DND-41 (cell line): ENCODE measurements around the gene SLC16A6.

Experiments used
- EZH2 ChIP-seq: IDR thresholded peaks from 3 replicates; pipeline ENCODE4 v1.6.1; 2012; ENCODE audit warnings: borderline replicate concordance, low read depth, mild to moderate bottlenecking, moderate library complexity, low read length, inconsistent platforms; ENCODE audit not compliant: severe bottlenecking
- TF ChIP-seq, protein P1 (sequence below): IDR thresholded peaks from 2 replicates; pipeline ENCODE4 v1.5.1; 2012; ENCODE audit warnings: borderline replicate concordance, low read length, moderate library complexity, mild to moderate bottlenecking; ENCODE audit not compliant: poor library complexity, severe bottlenecking; ENCODE audit errors: extremely low read depth

GRCh38 chr17:68334393-68334792 is 43.5 kb upstream of the SLC16A6 start:
- TF ChIP-seq, protein P1, sequence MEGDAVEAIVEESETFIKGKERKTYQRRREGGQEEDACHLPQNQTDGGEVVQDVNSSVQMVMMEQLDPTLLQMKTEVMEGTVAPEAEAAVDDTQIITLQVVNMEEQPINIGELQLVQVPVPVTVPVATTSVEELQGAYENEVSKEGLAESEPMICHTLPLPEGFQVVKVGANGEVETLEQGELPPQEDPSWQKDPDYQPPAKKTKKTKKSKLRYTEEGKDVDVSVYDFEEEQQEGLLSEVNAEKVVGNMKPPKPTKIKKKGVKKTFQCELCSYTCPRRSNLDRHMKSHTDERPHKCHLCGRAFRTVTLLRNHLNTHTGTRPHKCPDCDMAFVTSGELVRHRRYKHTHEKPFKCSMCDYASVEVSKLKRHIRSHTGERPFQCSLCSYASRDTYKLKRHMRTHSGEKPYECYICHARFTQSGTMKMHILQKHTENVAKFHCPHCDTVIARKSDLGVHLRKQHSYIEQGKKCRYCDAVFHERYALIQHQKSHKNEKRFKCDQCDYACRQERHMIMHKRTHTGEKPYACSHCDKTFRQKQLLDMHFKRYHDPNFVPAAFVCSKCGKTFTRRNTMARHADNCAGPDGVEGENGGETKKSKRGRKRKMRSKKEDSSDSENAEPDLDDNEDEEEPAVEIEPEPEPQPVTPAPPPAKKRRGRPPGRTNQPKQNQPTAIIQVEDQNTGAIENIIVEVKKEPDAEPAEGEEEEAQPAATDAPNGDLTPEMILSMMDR, result no peak
- TF ChIP-seq EZH2, result no peak
